HL-60 (cell line): ENCODE measurements around the gene CPNE4.

Experiments used
- CTCF ChIP-seq: IDR thresholded peaks from one replicate; pipeline ENCODE4 v1.5.1; 2011; ENCODE audit warnings: low read length, control low read depth, inconsistent platforms; ENCODE audit not compliant: insufficient read depth
- GABPA ChIP-seq: IDR thresholded peaks from 2 replicates; pipeline ENCODE4 v1.6.1; 2012; ENCODE audit warnings: low read depth
- POLR2AphosphoS5 ChIP-seq: IDR thresholded peaks from 2 replicates; pipeline ENCODE4 v1.6.1; 2012; ENCODE audit warnings: low read depth
- REST ChIP-seq: IDR thresholded peaks from 2 replicates; pipeline ENCODE4 v1.6.1; 2012; ENCODE audit warnings: low read depth; ENCODE audit not compliant: insufficient replicate concordance
- SPI1 ChIP-seq: IDR thresholded peaks from 2 replicates; pipeline ENCODE4 v1.6.1; 2012; ENCODE audit warnings: low read depth, mild to moderate bottlenecking, borderline replicate concordance

- no peak for TF ChIP-seq CTCF
- no peak for TF ChIP-seq POLR2AphosphoS5
- no peak for TF ChIP-seq REST
- no peak for TF ChIP-seq GABPA
- no peak for TF ChIP-seq SPI1
These were observed 58.4 kb downstream of the CPNE4 start for GRCh38 chr3:131976448-131976847.
